Stimulated activated naive CD4-positive, alpha-beta T cell (primary cell): ENCODE measurements around the gene FXR2.

Experiments
- DNase-seq, 6 experiments: peaks; one replicate each; lab custom pipeline; 2025; lab: John Stamatoyannopoulos, UW

The FXR2 gene

DNA sequence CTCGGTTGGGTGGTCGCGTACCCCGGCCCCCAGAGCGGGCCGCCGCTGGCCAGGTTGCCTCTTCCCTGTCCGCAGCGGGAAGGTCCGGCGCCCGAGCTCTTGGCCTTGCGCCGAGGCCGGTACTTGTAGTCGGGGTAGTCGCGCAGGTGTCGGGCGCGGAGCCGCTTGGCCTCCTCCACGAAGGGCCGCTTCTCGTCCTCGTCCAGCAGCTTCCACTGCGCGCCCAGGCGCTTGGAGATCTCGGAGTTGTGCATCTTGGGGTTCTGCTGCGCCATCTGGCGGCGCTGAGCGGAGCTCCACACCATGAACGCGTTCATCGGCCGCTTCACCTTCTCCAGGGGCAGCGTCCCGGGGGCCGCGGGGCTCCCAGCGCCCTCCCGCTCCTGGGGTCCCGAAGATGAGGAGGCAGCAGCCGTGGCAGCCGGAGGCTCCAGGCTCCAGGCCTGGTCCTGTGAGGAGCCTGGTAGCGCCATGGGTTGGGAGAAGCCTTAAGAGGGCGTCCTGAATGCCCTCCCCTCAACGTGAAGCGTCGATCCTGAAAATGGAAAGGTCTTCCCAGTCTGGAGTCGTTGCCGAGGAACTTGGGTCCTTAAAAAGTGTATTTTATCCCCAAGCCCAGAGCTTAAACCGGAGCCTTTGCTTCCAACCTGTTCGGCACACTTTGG, 25.4 kb downstream of the FXR2 start:
- DNase-seq = peak; percentile 24 to 64 (median 58)

DNA sequence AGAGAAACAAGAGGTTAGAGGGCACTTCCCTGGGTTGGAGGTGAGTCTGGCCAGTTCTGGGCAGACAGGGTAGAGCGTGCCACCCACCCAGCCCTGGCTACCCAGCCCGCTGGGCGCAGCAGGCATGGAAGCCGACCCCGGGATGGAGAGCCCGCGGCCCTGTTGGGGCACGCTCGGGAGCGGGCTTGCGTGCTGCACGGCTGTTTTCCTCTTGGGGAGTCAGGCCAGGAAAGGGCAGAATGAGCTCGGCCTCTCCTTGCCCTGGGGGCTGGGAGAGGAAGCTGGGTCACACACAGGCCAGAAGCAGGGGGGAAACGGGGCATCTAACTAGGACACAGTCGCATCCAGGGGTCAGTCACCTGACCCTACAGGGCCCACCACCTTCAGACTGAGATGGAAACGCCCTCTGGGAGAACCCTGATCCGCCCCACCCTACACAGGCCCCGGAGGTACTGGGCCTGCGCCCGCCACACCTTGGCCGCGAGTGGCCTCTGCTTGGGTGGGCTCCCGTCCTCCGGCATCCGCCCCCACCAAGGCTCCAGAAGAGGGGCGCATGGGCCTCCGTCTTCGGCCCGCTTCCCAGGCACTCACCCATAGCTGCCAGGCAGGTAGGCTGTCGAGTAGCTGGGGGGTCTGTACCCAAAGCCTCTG, 26.0 kb downstream of the FXR2 start:
- DNase-seq = no peak

- no peak for DNase-seq
These were observed 27.1 kb downstream of the FXR2 start for GRCh38 chr17:7587420-7588151.

DNA sequence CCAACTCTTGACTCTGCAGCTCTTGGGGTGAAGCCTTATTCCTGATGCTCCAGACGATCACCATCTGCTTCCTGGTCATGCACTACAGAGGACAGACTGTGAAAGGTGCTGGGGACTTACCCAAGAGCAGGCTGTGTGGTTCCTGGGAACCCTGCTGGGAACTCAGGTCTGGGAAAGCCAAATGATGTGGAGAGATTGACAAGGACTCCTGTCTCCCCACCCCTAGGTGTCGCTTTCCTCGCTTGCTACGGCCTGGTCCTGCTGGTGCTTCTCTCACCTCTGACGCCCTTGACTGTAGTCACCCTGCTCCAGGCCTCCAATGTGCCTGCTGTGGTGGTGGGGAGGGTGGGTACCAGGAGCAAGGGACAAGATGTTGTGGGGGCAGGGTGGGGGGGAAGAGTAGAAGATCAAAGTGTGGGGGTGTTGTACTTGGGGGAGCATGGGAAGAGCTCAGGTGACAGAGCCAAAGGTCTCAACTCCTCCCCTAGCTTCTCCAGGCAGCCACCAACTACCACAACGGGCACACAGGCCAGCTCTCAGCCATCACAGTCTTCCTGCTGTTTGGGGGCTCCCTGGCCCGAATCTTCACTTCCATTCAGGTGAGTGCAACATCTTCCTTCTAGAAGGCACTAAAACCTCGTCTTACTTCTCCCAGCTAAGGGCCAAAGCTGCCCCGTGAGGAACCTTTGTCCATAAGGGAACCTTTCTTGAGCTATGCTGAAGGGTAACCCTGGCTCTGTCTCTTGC, 27.9 kb downstream of the FXR2 start:
- DNase-seq = no peak

DNA sequence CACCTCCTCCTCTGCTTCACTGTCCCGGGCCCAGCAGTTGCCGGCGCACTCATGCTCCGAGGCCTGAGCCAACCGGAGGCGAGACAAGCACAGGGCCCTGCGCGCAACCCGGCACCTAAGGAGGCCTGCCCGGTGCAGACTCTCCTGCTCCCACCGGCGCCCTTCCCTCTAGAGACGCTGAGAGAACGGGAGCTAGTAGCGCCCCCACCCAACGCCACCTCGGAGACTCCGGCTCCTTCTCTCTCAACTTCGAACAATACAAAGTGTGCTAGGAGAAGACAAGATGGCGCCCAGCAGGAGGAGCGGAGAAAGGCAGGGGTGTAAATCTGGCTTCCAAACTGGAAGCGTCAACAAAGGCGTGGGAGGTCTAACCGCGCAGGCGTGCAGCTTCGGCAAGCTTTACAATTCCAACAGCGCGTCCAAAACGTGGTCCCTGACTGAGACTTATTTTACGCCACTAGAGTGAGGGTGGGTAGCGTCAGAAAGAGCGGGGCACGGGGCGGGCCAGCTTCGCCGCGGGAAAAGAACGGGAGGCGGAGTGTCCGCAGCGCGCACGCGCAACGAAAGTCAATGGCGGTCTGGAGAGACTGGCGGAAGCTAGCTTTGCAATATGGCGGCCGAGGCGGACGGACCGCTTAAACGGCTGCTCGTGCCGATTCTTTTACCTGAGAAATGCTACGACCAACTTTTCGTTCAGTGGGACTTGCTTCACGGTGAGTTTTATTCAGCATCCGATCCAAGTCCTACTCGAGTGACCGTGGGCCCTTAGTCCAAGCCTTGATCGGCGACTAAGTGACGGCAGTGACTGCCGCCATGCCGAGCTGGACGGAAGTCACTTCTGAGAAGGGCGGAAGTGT, 31.2 kb downstream of the FXR2 start, which contains the start of gene MPDU1:
Gene MPDU1, plus strand, starts transcription at position 600 of the 857 bp plus-strand sequence. Its CDS starts 11 bp downstream, at position 611.
- peak; percentile 92 to 97 (median 97) for DNase-seq

DNA sequence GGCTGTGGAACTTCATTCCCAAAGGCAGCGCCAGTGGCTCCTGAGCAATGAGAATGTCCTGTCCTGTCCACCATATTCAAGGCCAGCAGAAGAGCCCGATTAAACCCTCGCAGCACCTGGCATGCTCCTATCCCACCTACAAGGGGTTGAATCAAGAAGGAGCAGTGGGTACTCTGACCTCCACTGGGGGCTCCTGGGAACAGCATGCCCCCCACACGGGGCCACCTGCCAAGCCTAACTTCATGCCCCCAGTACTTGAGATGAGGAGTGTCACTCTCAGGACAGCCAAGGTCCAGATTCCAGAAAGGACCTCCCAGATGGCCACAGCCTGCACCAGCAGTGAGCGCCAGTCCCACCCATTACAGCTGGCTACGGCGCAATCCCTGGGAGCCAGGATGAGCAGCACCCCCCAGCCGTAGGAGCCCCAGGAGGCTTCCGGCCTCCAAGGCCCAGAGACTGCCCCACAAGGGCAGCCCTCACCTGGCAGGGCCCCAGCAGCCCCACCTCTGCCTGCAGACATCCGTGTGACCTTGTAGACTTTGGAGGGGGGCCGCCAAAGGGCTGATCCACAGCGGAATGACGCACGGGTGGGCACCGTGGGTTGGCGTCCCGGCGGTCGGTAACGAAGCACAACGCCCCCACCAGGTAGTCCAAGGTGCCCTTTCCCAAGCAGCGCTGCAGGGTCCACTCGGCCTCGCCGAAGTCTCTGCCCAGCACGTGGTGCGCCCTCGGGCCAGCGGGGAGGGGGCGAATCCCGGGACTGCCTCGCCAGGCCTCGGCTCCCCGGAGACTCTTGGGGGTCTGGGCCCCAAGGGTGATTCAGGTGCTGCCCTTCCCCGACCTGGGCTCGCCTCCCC, 32.1 kb downstream of the FXR2 start:
- DNase-seq = no peak

DNA sequence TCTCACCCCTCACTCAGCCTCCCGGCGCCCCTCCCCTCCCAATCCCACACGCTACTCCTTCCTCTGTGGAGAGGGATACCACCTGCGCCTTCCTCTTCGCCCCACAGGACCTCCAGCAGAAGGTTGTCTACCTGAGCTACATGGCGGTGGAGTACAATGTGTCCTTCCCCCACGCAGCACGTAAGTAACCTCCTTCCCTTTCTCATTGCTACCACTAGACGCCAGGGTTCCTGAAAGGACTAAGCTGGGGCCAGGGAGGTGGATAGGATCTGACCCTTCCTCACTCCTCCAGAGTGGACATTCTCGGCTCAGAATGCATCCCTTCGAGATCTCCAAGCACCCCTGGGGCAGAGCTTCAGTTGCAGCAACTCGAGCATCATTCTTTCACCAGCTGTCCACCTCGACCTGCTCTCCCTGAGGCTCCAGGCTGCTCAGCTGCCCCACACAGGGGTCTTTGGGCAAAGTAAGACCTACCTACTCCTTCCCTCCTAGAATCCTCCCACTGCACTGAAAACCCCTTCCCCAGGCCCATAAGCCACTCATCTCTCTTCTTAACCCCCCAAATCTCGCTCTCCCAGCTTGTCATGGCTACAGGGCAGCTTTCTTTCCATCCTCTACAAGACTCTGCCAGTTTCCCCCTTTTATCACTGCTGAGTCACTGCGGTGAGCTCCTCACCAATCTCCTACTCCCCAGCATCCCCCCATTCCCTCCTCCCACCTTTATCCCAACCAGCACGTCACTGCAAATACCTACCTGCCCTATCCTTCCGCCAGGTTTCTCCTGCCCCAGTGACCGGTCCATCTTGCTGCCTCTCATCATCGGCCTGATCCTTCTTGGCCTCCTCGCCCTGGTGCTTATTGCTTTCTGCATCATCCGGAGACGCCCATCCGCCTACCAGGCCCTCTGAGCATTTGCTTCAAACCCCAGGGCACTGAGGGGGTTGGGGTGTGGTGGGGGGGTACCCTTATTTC, 33.8 kb downstream of the FXR2 start:
- no peak for DNase-seq

DNA sequence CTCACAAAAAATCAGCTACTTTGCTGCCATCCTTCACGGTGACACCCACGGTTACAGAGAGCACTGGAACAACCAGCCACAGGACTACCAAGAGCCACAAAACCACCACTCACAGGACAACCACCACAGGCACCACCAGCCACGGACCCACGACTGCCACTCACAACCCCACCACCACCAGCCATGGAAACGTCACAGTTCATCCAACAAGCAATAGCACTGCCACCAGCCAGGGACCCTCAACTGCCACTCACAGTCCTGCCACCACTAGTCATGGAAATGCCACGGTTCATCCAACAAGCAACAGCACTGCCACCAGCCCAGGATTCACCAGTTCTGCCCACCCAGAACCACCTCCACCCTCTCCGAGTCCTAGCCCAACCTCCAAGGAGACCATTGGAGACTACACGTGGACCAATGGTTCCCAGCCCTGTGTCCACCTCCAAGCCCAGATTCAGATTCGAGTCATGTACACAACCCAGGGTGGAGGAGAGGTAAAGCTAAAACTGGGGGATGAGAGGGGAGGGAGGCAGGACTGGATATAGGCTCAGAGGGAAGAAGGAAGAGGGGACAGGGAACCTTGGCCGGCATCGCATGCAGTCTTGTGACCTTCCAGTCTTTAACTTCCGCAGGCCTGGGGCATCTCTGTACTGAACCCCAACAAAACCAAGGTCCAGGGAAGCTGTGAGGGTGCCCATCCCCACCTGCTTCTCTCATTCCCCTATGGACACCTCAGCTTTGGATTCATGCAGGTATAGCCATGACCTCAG, 34.7 kb downstream of the FXR2 start:
- DNase-seq = no peak

DNA sequence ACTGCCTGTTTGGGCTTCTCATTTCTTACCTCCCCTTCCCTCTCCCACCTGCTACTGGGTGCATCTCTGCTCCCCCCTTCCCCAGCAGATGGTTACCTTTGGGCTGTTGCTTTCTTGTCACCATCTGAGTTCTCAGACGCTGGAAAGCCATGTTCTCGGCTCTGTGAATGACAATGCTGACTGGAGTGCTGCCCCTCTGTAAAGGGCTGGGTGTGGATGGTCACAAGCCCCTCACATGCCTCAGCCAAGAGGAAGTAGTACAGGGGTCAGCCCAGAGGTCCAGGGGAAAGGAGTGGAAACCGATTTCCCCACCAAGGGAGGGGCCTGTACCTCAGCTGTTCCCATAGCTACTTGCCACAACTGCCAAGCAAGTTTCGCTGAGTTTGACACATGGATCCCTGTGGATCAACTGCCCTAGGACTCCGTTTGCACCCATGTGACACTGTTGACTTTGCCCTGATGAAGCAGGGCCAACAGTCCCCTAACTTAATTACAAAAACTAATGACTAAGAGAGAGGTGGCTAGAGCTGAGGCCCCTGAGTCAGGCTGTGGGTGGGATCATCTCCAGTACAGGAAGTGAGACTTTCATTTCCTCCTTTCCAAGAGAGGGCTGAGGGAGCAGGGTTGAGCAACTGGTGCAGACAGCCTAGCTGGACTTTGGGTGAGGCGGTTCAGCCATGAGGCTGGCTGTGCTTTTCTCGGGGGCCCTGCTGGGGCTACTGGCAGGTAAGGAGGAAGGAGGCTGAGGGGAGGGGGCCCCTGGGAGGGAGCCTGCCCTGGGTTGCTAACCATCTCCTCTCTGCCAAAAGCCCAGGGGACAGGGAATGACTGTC, 35.5 kb downstream of the FXR2 start, which contains the start of gene CD68:
Gene CD68, plus strand, starts transcription at position 638 of the 833 bp plus-strand sequence. Its CDS starts 40 bp downstream, at position 678.
- peak in 1 of 6 experiments; percentile 62 for DNase-seq

DNA sequence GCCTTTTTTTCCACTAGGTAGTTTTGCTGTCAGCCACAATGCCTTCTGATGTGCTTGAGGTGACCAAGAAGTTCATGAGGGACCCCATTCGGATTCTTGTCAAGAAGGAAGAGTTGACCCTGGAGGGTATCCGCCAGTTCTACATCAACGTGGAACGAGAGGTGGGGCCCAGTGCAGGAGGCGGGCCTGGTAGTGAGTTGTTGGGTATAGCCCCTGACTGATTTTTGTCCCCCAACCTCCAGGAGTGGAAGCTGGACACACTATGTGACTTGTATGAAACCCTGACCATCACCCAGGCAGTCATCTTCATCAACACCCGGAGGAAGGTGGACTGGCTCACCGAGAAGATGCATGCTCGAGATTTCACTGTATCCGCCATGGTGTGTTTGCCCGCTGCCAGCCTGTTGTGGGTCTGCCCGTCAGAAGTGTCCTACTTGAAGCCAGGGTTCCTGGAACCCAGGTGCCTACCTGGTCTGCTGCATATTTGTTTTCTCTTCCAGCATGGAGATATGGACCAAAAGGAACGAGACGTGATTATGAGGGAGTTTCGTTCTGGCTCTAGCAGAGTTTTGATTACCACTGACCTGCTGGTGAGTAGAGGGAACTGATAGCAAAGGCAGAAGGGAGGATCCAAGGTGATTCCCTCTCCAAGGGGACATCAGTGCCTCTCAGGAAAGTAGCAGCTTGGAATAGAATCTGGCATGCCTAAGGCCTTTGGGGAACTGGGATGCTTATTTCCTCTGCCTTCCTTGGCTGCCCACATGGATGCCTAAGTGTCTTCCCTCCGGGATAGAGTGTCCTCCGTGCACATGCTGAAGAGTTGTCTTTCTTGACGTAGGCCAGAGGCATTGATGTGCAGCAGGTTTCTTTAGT, 37.1 kb downstream of the FXR2 start:
- DNase-seq = peak in 1 of 6 experiments; percentile 41

GRCh38 chr17:7576432-7576937, 38.2 kb downstream of the FXR2 start:
- DNase-seq = no peak

DNA sequence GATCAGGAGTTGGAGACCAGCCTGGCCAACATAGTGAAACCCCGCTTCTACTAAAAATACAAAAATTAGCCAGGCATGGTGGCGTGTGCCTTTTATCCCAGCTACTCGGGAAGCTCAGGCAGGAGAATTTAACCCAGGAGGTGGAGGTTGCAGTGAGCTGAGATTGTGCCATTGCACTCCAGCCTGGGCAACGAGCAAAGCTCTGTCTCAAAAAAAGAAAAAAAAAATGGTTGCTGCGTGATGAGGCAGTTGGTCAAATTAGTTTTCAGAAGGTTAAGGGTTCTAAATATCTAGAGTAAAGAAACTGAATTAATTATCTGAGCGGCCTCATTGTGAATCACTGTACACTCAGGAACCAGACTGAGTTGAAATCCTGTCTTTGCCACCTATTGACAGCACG, 38.7 kb downstream of the FXR2 start:
- no peak for DNase-seq

DNA sequence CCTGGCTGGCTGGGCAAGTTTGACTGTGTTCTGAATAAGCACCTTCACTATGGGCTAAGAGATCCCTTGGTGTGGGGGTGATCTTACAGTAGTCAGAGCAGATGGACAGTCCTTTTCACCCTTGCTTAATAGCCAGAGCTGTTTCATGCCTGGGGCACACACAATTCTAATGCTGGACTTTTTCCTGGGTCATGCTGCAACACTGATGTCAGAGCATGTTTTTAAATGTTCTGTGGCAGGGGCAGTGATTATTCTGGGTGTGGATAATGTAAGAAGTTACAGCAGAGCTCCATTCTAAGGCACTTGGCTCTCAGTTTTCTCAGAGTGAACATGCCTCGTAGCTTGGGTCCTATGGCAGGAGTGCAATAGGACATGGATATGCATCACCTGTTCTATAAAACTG, 39.2 kb downstream of the FXR2 start:
- no peak for DNase-seq

DNA sequence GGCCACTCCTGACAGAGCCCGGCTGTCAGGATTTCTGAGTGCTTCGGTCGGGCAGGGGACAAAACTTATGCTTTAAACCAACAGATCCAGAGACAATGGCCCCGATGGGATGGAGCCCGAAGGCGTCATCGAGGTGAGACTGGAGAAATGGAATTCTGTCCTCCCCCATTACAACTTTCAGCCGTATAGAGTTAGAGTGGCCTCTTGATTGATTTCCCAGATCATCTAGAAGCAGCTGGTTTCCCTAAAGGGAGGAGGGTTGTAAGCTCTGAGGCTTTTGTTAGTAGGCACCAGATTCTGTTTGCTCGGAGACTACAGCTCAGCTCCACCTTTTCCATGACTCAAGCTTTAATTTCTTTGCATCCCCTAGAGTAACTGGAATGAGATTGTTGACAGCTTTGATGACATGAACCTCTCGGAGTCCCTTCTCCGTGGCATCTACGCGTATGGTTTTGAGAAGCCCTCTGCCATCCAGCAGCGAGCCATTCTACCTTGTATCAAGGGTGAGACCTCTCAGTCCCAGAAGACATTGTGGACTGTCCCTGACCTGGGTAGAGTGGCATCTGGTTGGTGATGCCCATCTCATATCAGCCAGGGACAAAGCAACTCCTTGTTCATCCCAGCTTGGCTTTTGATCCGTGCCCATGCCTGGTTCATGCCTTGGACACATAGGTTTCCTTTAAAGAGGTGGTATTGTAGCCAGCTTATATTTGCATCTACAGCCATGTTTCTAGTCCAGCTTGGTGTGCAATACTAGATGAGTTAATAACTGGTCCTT, 40.3 kb downstream of the FXR2 start:
- no peak for DNase-seq
